K562 (cell line): ENCODE measurements around the gene KLK2. TPM values are rescaled to one million over a fixed set of nuclear protein-coding genes. Genes with fewer than 3 reads are reported as not detected.
A peak's percentile ranks its signal among the peaks of the same experiment; 100 is the strongest.

Experiments
- BACH1 ChIP-seq: fragments of 200-800 bp; sonication (Bioruptor generic); IDR thresholded peaks from 2 replicates; pipeline ENCODE4 v1.6.1; 2016; ENCODE audit warnings: missing genetic modification characterization, missing compliant biosample characterization
- CHCHD3 ChIP-seq: fragments of 250-450 bp; sonication (Bioruptor Pico); IDR thresholded peaks from 2 replicates; pipeline ENCODE4 v2.1.2; 2022; ENCODE audit warnings: mild to moderate bottlenecking
- ESRRB ChIP-seq: fragments of 250-450 bp; sonication (Bioruptor Pico); IDR thresholded peaks from 2 replicates; pipeline ENCODE4 v1.5.0; 2020; ENCODE audit warnings: mild to moderate bottlenecking, moderate library complexity, borderline replicate concordance
- ETV1 ChIP-seq: fragments of 450-650 bp; conservative IDR thresholded peaks from 2 replicates; pipeline ENCODE4 v1.6.1; 2016; ENCODE audit warnings: missing genetic modification characterization, control low read depth, low read depth, missing compliant biosample characterization
- ETV5 ChIP-seq: sonication (generic); formaldehyde crosslinking; IDR thresholded peaks from 2 replicates; pipeline ENCODE4 v1.4.0; 2020; ENCODE audit warnings: low read depth, mild to moderate bottlenecking, missing genetic modification reagents
- FOXM1 ChIP-seq, 2 experiments: fragments of 450-650 bp in 1 of 2; sonication (generic) in 1 of 2; formaldehyde crosslinking in 1 of 2; IDR thresholded peaks; 2 replicates each; pipeline versions ENCODE4 v1.6.1 to v1.9.0; 2017 to 2022; ENCODE audit warnings: low read depth in 2 of 2, mild to moderate bottlenecking in 2 of 2, missing genetic modification reagents in 1 of 2, moderate library complexity in 1 of 2
- GABPA ChIP-seq: fragments of 200-800 bp; sonication (Bioruptor generic); conservative IDR thresholded peaks from 2 replicates; pipeline ENCODE4 v1.6.1; 2016; ENCODE audit warnings: low read depth, missing genetic modification characterization, missing compliant biosample characterization
- HDAC8 ChIP-seq: fragments of 450-650 bp; IDR thresholded peaks from 2 replicates; pipeline ENCODE4 v1.6.1; 2016; ENCODE audit warnings: mild to moderate bottlenecking, missing genetic modification characterization, moderate library complexity, missing compliant biosample characterization
- MEF2D ChIP-seq: conservative IDR thresholded peaks from 2 replicates; pipeline ENCODE4 v1.6.1; 2016; ENCODE audit warnings: low read depth, missing genetic modification characterization, missing compliant biosample characterization
- MTA2 ChIP-seq: fragments of 450-650 bp; IDR thresholded peaks from 2 replicates; pipeline ENCODE4 v1.6.1; 2016; ENCODE audit warnings: low read depth
- SMAD3 ChIP-seq: fragments of 450-650 bp; formaldehyde crosslinking; conservative IDR thresholded peaks from 2 replicates; pipeline ENCODE4 v1.4.0; 2020; ENCODE audit warnings: mild to moderate bottlenecking
- SPI1 ChIP-seq: IDR thresholded peaks from 2 replicates; pipeline ENCODE4 v1.6.1; 2011; ENCODE audit warnings: low read depth, low read length, control low read depth, borderline replicate concordance
- SUPT5H ChIP-seq: fragments of 450-650 bp; IDR thresholded peaks from 2 replicates; pipeline ENCODE4 v1.6.1; 2016
- ZNF134 ChIP-seq: fragments of 250-450 bp; sonication (Bioruptor Pico); conservative IDR thresholded peaks from 2 replicates; pipeline ENCODE4 v1.4.0; 2020
- ZNF696 ChIP-seq: fragments of 250-450 bp; sonication (Bioruptor Pico); conservative IDR thresholded peaks from 2 replicates; pipeline ENCODE4 v1.4.0; 2020; ENCODE audit warnings: mild to moderate bottlenecking, moderate library complexity
- ZNF766 ChIP-seq: fragments of 200-800 bp; sonication (Bioruptor generic); conservative IDR thresholded peaks from 2 replicates; pipeline ENCODE4 v1.6.1; 2016; ENCODE audit warnings: missing genetic modification characterization, missing compliant biosample characterization
- polyA plus RNA-seq, 8 experiments: library from polyadenylated mRNA; depleted of rRNA in 4 of 8; stranded (reverse) in 5 of 8; unstranded in 3 of 8; fragments of >200 nt; fragmentation: Nextera tagmentation in 2 of 8; fragmentation: Illumina TruSeq in 1 of 8; extraction: Ambion mirVana in 2 of 8; extraction: Trizol in 1 of 8; gene quantifications; 2 replicates each; pipeline versions ENCODE4 v1.2.1 to v1.2.3, GENCODE V29; 2011 to 2014; ENCODE audit warnings: inconsistent platforms in 1 of 8, missing spikeins in 1 of 8
- total RNA-seq, 7 experiments: library from RNA; depleted of rRNA in 6 of 7; stranded (reverse); fragments of >200 nt in 6 of 7; fragmentation: Illumina TruSeq in 2 of 7; extraction: Trizol in 2 of 7; gene quantifications; 2 replicates each; pipeline versions ENCODE4 v1.2.1 to v1.2.3, GENCODE V29; 2011 to 2021; ENCODE audit warnings: low replicate concordance in 1 of 7
- TF ChIP-seq, protein P1 (sequence below): fragments of 450-650 bp; IDR thresholded peaks from 2 replicates; pipeline ENCODE4 v1.6.1; 2016
- TF ChIP-seq, protein P2 (sequence below): sonication (generic); formaldehyde crosslinking; IDR thresholded peaks from 2 replicates; pipeline ENCODE4 v1.8.0; 2022; ENCODE audit warnings: mild to moderate bottlenecking, missing genetic modification reagents, borderline replicate concordance
- TF ChIP-seq, protein P3 (sequence below): sonication (generic); formaldehyde crosslinking; IDR thresholded peaks from 2 replicates; pipeline ENCODE4 v1.8.0; 2022; ENCODE audit warnings: mild to moderate bottlenecking, low read depth, missing genetic modification reagents

Gene KLK2
- total and polyA plus RNA-seq, 9 of the 15 experiments (the other 6 are each of a cell fraction or from before 2014, with no cell fraction given), result 0.11 to 0.47 (median 0.23) TPM; not detected in 1

DNA sequence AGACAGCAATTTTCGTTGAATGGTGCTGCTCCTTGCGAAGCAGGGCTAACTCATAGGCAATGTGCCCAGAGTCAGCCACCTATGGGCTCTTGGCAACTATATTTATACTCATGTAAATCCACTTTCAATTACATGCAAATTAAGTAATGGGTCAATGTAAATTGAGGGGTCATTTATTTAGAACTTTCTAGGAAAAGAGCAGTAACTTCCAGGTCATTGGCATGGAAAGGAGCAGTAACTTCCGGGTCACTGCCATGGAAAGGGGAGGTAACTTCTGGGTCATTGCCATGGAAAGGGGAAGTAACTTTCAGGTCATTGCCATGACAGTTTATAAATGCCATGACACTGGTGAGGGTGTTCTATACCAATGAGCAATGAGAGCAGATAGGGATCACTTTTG is 26.3 kb downstream of the KLK2 start (continued):
- TF ChIP-seq FOXM1 (IDR thresholded peaks at IDR 0.05; ENCODE audit: low read depth) (no peak), FOXM1 (CRISPR knock-in tag; IDR thresholded peaks at IDR 0.05; ENCODE audit: low read depth) (no peak), SMAD3 (CRISPR knock-in tag) (0 out of 2 replicates have a peak, but pooled peaks have one; percentile 14), ZNF766 (peak; percentile 80), SUPT5H (no peak), ETV5 (CRISPR knock-in tag) (no peak), ZNF134 (no peak), CHCHD3 (no peak), ZNF696 (CRISPR knock-in tag) (no peak), ETV1 (tag) (no peak), BACH1 (tag) (0 out of 2 replicates have a peak, but pooled peaks have one; percentile 47), ESRRB (CRISPR knock-in tag) (no peak), GABPA (tag) (peak; percentile 93), SPI1 (no peak), MTA2 (peak; percentile 57; the same call in 1 of the 2 replicates), MEF2D (tag) (0 out of 2 replicates have a peak, but pooled peaks have one; percentile 19), HDAC8 (tag) (peak; percentile 82; the same call in 1 of the 2 replicates)
- TF ChIP-seq, protein P1, sequence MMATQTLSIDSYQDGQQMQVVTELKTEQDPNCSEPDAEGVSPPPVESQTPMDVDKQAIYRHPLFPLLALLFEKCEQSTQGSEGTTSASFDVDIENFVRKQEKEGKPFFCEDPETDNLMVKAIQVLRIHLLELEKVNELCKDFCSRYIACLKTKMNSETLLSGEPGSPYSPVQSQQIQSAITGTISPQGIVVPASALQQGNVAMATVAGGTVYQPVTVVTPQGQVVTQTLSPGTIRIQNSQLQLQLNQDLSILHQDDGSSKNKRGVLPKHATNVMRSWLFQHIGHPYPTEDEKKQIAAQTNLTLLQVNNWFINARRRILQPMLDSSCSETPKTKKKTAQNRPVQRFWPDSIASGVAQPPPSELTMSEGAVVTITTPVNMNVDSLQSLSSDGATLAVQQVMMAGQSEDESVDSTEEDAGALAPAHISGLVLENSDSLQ, result peak; percentile 32; the same call in 1 of the 2 replicates
- TF ChIP-seq, protein P2, sequence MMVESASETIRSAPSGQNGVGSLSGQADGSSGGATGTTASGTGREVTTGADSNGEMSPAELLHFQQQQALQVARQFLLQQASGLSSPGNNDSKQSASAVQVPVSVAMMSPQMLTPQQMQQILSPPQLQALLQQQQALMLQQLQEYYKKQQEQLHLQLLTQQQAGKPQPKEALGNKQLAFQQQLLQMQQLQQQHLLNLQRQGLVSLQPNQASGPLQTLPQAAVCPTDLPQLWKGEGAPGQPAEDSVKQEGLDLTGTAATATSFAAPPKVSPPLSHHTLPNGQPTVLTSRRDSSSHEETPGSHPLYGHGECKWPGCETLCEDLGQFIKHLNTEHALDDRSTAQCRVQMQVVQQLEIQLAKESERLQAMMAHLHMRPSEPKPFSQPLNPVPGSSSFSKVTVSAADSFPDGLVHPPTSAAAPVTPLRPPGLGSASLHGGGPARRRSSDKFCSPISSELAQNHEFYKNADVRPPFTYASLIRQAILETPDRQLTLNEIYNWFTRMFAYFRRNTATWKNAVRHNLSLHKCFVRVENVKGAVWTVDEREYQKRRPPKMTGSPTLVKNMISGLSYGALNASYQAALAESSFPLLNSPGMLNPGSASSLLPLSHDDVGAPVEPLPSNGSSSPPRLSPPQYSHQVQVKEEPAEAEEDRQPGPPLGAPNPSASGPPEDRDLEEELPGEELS (CRISPR knock-in tag), result no peak
- TF ChIP-seq, protein P3, sequence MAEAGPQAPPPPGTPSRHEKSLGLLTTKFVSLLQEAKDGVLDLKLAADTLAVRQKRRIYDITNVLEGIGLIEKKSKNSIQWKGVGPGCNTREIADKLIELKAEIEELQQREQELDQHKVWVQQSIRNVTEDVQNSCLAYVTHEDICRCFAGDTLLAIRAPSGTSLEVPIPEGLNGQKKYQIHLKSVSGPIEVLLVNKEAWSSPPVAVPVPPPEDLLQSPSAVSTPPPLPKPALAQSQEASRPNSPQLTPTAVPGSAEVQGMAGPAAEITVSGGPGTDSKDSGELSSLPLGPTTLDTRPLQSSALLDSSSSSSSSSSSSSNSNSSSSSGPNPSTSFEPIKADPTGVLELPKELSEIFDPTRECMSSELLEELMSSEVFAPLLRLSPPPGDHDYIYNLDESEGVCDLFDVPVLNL, result no peak
